GM21526 (cell line): ENCODE measurements around the gene CCDC194.
A peak's percentile ranks its signal among the peaks of the same experiment; 100 is the strongest.
"Not testable (repeated sequence)": the region's sequence is repeated elsewhere in the genome, so short reads cannot be mapped to it uniquely, and the experiment has no call there.

Experiments used
- ATAC-seq: cut with Tn5 transposase; IDR thresholded peaks from one replicate; pipeline ENCODE4 v1.9.1; 2021; ENCODE audit warnings: moderate library complexity; ENCODE audit not compliant: unreplicated experiment, low FRiP score

CCDC194 gene

GRCh38 chr19:17378271-17378670 lies 15.7 kb downstream of the CCDC194 start:
- no peak for ATAC-seq

- ATAC-seq = no peak
These were observed 16.9 kb downstream of the CCDC194 start, which contains the start of gene PLVAP for GRCh38 chr19:17376935-17377600. Gene PLVAP, minus strand, starts transcription at chr19:17377342. Its CDS starts 54 bp downstream, at chr19:17377288.

GRCh38 chr19:17370026-17370587 lies 23.9 kb downstream of the CCDC194 start:
- ATAC-seq = peak; percentile 73

- no peak for ATAC-seq
These were observed 28.6 kb downstream of the CCDC194 start for GRCh38 chr19:17365361-17365760.

GRCh38 chr19:17363852-17364605 lies 30.0 kb downstream of the CCDC194 start:
- ATAC-seq = not testable (repeated sequence)

GRCh38 chr19:17359905-17360800 lies 33.8 kb downstream of the CCDC194 start:
- no peak for ATAC-seq

GRCh38 chr19:17358395-17358794 lies 35.6 kb downstream of the CCDC194 start:
- no peak for ATAC-seq

- ATAC-seq = no peak
These were observed 36.3 kb downstream of the CCDC194 start for GRCh38 chr19:17357724-17358123.

- ATAC-seq = no peak
These were observed 36.8 kb downstream of the CCDC194 start for GRCh38 chr19:17357078-17357666.

- no peak for ATAC-seq
These were observed 40.6 kb downstream of the CCDC194 start for GRCh38 chr19:17353386-17353785.

GRCh38 chr19:17352608-17353280 lies 41.3 kb downstream of the CCDC194 start:
- ATAC-seq = no peak

GRCh38 chr19:17351815-17352435 lies 42.1 kb downstream of the CCDC194 start:
- ATAC-seq = no peak

GRCh38 chr19:17348700-17349099 lies 45.3 kb downstream of the CCDC194 start:
- no peak for ATAC-seq

- no peak for ATAC-seq
These were observed 46.1 kb downstream of the CCDC194 start for GRCh38 chr19:17347877-17348276.

- ATAC-seq = no peak
These were observed 46.6 kb downstream of the CCDC194 start for GRCh38 chr19:17347361-17347760.

GRCh38 chr19:17346109-17346671 lies 47.8 kb downstream of the CCDC194 start:
- no peak for ATAC-seq

GRCh38 chr19:17341845-17342244 lies 52.2 kb downstream of the CCDC194 start:
- no peak for ATAC-seq

- no peak for ATAC-seq
These were observed 52.6 kb downstream of the CCDC194 start for GRCh38 chr19:17341386-17341785.

- ATAC-seq = no peak
These were observed 53.1 kb downstream of the CCDC194 start for GRCh38 chr19:17340871-17341357.
